Hindlimb muscle (tissue), 1 donor: ENCODE results near the gene TTF2. TPM values are rescaled to one million over a fixed set of nuclear protein-coding genes. Genes with fewer than 3 reads are reported as not detected.

Experiments used
- DNase-seq: peaks from one replicate; pipeline ENCODE4 v3.0.0-alpha.2; 2013
- polyA plus RNA-seq: library from polyadenylated mRNA; unstranded; fragments of 120-200 nt; gene quantifications from one replicate; pipeline ENCODE4 v1.2.1, GENCODE V29; 2013; ENCODE audit not compliant: insufficient read length

The TTF2 gene
- polyA plus RNA-seq, 1 donor = 11.0 TPM

- no peak for DNase-seq
Measured at GRCh38 chr1:117047271-117047670, 12.9 kb upstream of the TTF2 start.

GRCh38 chr1:117049857-117050256, 10.3 kb upstream of the TTF2 start:
- DNase-seq = no peak

- DNase-seq = peak; percentile 20
Measured at GRCh38 chr1:117051224-117052064, 8.7 kb upstream of the TTF2 start.

GRCh38 chr1:117054068-117054467, 6.1 kb upstream of the TTF2 start:
- no peak for DNase-seq

- no peak for DNase-seq
Measured at GRCh38 chr1:117058810-117059209, 1.3 kb upstream of the TTF2 start.

- DNase-seq = no peak
Measured at GRCh38 chr1:117059334-117059677, 820 bp upstream of the TTF2 start.

GRCh38 chr1:117060441-117061317, 553 bp downstream of the TTF2 start:
- DNase-seq = peak; percentile 29

GRCh38 chr1:117061986-117062415, 1.9 kb downstream of the TTF2 start:
- DNase-seq = no peak

- DNase-seq = no peak
Measured at GRCh38 chr1:117066367-117066766, 6.2 kb downstream of the TTF2 start.

- DNase-seq = peak; percentile 52
Measured at GRCh38 chr1:117067533-117068370, 7.6 kb downstream of the TTF2 start.

GRCh38 chr1:117068580-117068979, 8.5 kb downstream of the TTF2 start:
- DNase-seq = no peak

GRCh38 chr1:117069220-117069844, 9.2 kb downstream of the TTF2 start:
- DNase-seq = no peak

- no peak for DNase-seq
Measured at GRCh38 chr1:117070124-117070523, 10.0 kb downstream of the TTF2 start.

- DNase-seq = no peak
Measured at GRCh38 chr1:117076648-117077047, 16.5 kb downstream of the TTF2 start.

GRCh38 chr1:117077267-117077666, 17.1 kb downstream of the TTF2 start:
- no peak for DNase-seq

GRCh38 chr1:117079737-117080136, 19.6 kb downstream of the TTF2 start:
- DNase-seq = no peak

GRCh38 chr1:117084231-117084630, 24.1 kb downstream of the TTF2 start:
- no peak for DNase-seq

- DNase-seq = no peak
Measured at GRCh38 chr1:117087686-117088085, 27.6 kb downstream of the TTF2 start.

GRCh38 chr1:117089996-117090395, 29.9 kb downstream of the TTF2 start:
- DNase-seq = no peak

GRCh38 chr1:117092594-117092993, 32.5 kb downstream of the TTF2 start:
- no peak for DNase-seq

GRCh38 chr1:117093091-117093534, 33.0 kb downstream of the TTF2 start:
- DNase-seq = peak; percentile 47
